Stimulated activated CD4-positive, alpha-beta T cell treated with anti-CD3 and anti-CD28 coated beads, Interleukin-4, amount 100 ng/mL, for 48 hours (primary cell): ENCODE measurements around the gene AIRE.
A peak's percentile ranks its signal among the peaks of the same experiment; 100 is the strongest.
"Not testable (repeated sequence)": the region's sequence is repeated elsewhere in the genome, so short reads cannot be mapped to it uniquely, and the experiment has no call there.

Source experiments
- DNase-seq, 2 donors: peaks; one replicate each; pipeline ENCODE4 v3.0.0-alpha.2; 2020; ENCODE audit warnings: low read depth in 2 of 2

Gene AIRE

GRCh38 chr21:44337941-44338895, 52.5 kb downstream of the AIRE start:
- no peak for DNase-seq

- DNase-seq = peak; percentile 91 to 93
Measured at GRCh38 chr21:44338971-44339910, 53.6 kb downstream of the AIRE start, which contains the start of gene CFAP410. CFAP410 (minus strand) TSS chr21:44339390; CDS start chr21:44339194, 196 bp downstream.

GRCh38 chr21:44341726-44342458, 56.2 kb downstream of the AIRE start:
- not testable (repeated sequence) for DNase-seq

GRCh38 chr21:44342981-44343380, 57.3 kb downstream of the AIRE start:
- DNase-seq = not testable (repeated sequence)

GRCh38 chr21:44344541-44345183, 59.0 kb downstream of the AIRE start:
- DNase-seq = no peak

GRCh38 chr21:44345495-44345894, 59.8 kb downstream of the AIRE start:
- no peak for DNase-seq

- no peak for DNase-seq
Measured at GRCh38 chr21:44347911-44348451, 62.3 kb downstream of the AIRE start.
